ENCODE measurements around the gene RFESD. TPM values are rescaled to one million over a fixed set of nuclear protein-coding genes. Genes with fewer than 3 reads are reported as not detected.

Gene RFESD
- total RNA-seq, 4 donors from 2014 or later = 0.88 to 1.6 (median 1.2) TPM

DNA sequence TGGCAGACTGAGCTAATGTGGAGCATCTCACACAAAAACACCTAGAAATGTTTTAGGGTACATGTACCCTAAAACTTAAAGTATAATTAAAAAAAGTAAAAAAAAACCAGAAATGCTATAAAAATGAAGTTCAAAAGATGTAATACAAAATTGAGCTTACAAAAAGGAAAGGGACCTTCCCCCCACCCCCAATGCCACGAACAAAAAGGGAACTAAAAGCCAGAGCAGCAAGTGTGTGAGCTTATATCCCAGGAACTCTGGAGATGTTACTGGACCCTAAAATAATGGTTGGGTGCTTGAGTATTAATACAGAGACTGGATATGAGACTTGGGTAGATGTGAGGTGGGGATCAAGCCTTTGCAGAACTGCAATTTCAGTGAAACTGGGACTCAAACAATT is 25.2 kb downstream of the RFESD start:
- TF ChIP-seq, protein P1, sequence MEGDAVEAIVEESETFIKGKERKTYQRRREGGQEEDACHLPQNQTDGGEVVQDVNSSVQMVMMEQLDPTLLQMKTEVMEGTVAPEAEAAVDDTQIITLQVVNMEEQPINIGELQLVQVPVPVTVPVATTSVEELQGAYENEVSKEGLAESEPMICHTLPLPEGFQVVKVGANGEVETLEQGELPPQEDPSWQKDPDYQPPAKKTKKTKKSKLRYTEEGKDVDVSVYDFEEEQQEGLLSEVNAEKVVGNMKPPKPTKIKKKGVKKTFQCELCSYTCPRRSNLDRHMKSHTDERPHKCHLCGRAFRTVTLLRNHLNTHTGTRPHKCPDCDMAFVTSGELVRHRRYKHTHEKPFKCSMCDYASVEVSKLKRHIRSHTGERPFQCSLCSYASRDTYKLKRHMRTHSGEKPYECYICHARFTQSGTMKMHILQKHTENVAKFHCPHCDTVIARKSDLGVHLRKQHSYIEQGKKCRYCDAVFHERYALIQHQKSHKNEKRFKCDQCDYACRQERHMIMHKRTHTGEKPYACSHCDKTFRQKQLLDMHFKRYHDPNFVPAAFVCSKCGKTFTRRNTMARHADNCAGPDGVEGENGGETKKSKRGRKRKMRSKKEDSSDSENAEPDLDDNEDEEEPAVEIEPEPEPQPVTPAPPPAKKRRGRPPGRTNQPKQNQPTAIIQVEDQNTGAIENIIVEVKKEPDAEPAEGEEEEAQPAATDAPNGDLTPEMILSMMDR (IDR thresholded peaks at IDR 0.05) = no peak
- ATAC-seq (ENCODE audit: low FRiP score) = no peak
- no peak for DNase-seq (ENCODE audit: low spot score)

DNA sequence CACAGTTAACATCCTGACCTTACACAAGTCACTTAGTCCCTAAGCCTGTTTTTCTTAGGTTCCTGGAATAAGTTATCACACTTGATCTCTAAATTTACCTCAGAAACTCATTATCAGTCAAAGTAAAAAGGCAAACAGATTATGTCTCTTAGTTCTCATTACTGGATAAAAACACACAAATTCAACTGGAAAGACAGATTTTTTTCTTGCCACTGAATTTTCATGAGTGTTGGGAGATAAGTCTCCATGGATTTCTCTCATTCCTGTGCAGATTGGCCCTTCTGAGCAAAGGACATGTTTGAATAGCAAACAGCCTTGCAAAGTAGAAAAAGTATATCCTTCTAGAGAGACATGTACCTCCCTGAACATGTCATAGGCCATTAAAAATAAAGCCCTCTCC is 26.1 kb downstream of the RFESD start:
- DNase-seq (ENCODE audit: low spot score) = no peak
- TF ChIP-seq, protein P1 (IDR thresholded peaks at IDR 0.05) = no peak
- ATAC-seq (ENCODE audit: low FRiP score) = no peak

DNA sequence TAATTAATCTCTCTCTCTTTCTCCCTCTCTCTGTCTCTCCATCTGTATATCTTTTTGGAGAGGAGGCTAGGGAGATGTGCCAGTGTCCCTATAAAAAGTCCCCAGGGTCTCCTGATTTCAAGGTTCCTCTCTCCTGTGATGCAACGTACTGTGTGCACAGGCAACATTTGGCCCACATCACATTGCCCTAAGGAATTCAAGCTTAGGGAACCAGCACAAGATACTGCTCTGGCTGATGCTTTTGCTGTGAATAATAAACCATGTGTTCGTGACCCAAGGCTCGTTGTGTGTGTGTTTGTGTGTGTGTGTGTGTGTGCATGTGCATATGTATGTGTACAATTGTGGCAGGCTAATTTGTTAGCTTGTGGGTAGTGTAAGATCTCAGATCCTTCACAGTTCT is 26.5 kb downstream of the RFESD start:
- ATAC-seq (ENCODE audit: low FRiP score) (no peak), DNase-seq (ENCODE audit: low spot score) (no peak)
- TF ChIP-seq, protein P1 (IDR thresholded peaks at IDR 0.05) = no peak

DNA sequence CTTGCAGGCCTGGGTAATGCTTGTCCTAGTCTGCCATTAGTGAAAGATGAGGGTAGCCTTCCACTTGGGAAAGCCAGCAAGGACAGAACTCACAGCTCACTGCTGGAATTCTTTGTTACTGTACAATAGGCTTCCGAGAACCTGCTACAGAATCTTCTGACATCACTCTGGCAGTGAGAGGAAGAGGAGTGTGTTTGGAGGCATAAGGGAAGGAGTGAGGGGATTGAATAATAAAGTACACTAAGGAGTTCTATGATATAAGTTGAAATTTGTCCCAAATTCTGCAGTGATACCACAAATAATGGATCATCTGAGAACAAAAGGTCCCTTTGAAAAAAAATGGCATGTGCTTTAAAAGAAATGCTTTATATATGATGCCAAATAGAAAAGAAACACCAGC is 36.3 kb downstream of the RFESD start, which contains the start of gene SPATA9:
Gene SPATA9, minus strand, starts transcription at position 101 of the 400 bp plus-strand sequence. CDS start 137 bp downstream, outside the sequence.
- ATAC-seq (ENCODE audit: low FRiP score) (no peak), DNase-seq (ENCODE audit: low spot score) (no peak)
- TF ChIP-seq, protein P1 (IDR thresholded peaks at IDR 0.05) = no peak

DNA sequence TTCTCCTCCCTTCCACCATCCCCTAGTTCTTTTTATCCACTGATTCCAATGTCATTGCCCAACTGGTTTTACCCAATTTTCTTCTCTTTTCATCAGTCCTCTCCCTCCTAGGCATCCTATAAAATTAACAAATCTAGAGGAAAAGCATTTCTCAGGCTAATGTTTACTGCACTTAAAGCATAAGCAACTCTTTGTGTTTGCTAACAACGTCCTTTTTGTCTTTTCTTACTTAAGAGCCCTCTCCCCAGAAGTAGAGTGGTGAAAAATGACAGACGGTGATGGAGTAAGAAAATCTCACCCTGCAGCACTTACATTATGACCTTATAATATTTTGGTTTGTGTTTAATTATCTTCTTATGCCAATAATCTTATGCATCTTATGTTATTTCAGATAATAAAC is 37.8 kb downstream of the RFESD start:
- TF ChIP-seq, protein P1 (IDR thresholded peaks at IDR 0.05) = no peak
- ATAC-seq (ENCODE audit: low FRiP score) (no peak), DNase-seq (ENCODE audit: low spot score) (no peak)

DNA sequence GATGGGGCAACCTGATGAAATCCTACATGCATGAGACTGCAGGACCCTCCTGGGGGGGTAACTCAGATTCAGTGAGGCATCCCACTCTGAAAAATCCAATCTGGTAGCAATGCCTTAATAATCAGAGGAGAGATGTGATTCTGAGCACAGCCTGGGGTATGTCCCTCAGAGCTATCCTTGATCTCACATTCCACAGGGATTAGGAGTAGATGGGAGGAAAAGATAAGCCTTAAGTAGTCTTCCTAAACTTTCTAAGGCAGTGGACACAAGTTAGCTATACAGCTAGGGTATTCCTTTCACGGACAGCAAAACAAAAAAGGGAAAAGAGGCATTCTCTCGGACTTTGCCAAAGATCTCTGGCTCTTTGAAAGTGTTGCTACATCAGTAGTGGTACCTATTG is 40.1 kb downstream of the RFESD start:
- TF ChIP-seq, protein P1 (IDR thresholded peaks at IDR 0.05) = no peak
- no peak for DNase-seq (ENCODE audit: low spot score)
- ATAC-seq (ENCODE audit: low FRiP score) = no peak

DNA sequence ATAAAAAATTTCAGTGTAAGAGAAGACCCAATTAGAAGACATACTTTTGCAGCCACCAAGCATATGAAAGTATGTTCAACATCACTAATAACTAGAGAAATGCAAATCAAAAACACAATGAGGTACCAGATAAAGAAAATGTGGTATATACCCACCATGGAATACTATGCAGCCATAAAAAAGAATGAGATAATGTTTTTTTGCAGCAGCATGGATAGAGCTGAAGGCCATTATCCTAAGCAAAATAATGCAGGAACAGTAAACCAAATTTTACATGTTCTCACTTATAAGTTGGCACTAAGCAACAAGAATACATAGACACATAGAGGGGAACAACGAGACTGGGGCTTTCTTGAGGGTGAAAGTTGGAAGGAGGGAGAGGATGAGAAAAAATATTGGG is 43.1 kb downstream of the RFESD start:
- no peak for DNase-seq (ENCODE audit: low spot score)
- ATAC-seq (ENCODE audit: low FRiP score) = no peak
- TF ChIP-seq, protein P1 (IDR thresholded peaks at IDR 0.05) = no peak
